ENCODE data around the gene IER3IP1. TPM values are rescaled to one million over a fixed set of nuclear protein-coding genes. Genes with fewer than 3 reads are reported as not detected.

Gene IER3IP1
- total and polyA plus RNA-seq, 5 donors: 8.8 to 16.8 (median 9.5) TPM

DNA sequence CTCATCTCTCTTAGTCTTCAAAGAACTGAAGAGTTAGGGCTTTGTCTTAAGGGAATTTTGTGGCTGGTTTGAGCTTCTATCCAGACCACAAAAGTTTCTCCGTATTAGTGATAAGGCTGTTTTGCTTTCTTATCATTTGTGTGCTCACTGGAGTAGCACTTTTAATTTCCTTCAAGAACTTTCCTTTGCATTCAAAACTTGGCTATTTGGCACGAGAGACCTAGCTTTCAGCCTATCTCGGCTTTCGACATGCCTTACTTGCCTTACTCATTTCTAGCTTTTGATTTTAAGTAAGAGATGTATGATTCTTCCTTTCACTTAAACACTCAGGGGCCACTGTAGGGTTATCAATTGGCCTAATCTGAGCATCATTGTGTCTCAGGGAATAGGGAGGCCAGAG, 55.7 kb downstream of the IER3IP1 start:
- no peak for DNase-seq
- intact Hi-C loops (cut with DNase I): no loop called here
- Histone ChIP-seq H3K27me3 (ENCODE audit: control insufficient read depth, insufficient read depth) (no peaks in the 10 kb centered on the region), H3K27ac (ENCODE audit: low read length) (no peak overlapping the region), H3K9me3 (ENCODE audit: control insufficient read depth, low read length) (no peaks in the 10 kb centered on the region), H3K4me1 (ENCODE audit: control insufficient read depth, insufficient read depth, low read length) (no peaks in the 10 kb centered on the region), H3K4me3 (ENCODE audit: low read length) (no peak overlapping the region)
- no peak for ATAC-seq
- WGBS: 72% methylated on average over 4 of the region's 4 CpGs

- H3K27ac ChIP-seq (ENCODE audit: low read length): no peak overlapping the region
- 94% methylated on average over 2 of the region's 2 CpGs for WGBS
- H3K4me3 ChIP-seq (ENCODE audit: low read length): no peak overlapping the region
- intact Hi-C loops (cut with DNase I): no loop called here
- ATAC-seq (no peak), DNase-seq (no peak)
- H3K9me3 ChIP-seq (ENCODE audit: control insufficient read depth, low read length): no peaks in the 10 kb centered on the region
- H3K4me1 ChIP-seq (ENCODE audit: control insufficient read depth, insufficient read depth, low read length): no peaks in the 10 kb centered on the region
- no peaks in the 10 kb centered on the region for H3K27me3 ChIP-seq (ENCODE audit: control insufficient read depth, insufficient read depth)
These were observed 57.2 kb downstream of the IER3IP1 start for GRCh38 chr18:47118981-47119380.

- intact Hi-C loops (cut with DNase I): no loop called here
- H3K27me3 ChIP-seq (ENCODE audit: control insufficient read depth, insufficient read depth): no peaks in the 10 kb centered on the region
- 88% methylated on average over 2 of the region's 2 CpGs for WGBS
These were observed 61.0 kb downstream of the IER3IP1 start for GRCh38 chr18:47115205-47115604.

GRCh38 chr18:47113796-47114540, 62.2 kb downstream of the IER3IP1 start:
- intact Hi-C loops (cut with DNase I): no loop called here
- no peak for DNase-seq
- no peak overlapping the region for H3K4me3 ChIP-seq (ENCODE audit: low read length)
- H3K27me3 ChIP-seq (ENCODE audit: control insufficient read depth, insufficient read depth): no peaks in the 10 kb centered on the region
- no peaks in the 10 kb centered on the region for H3K4me1 ChIP-seq (ENCODE audit: control insufficient read depth, insufficient read depth, low read length)
- no peaks in the 10 kb centered on the region for H3K9me3 ChIP-seq (ENCODE audit: control insufficient read depth, low read length)
- no peak for ATAC-seq
- no peak overlapping the region for H3K27ac ChIP-seq (ENCODE audit: low read length)
- WGBS: 92% methylated on average over 2 of the region's 2 CpGs

More at GRCh38 chr18:47115205-47115604, 61.0 kb downstream of the IER3IP1 start:
- Histone ChIP-seq H3K4me1 (ENCODE audit: control insufficient read depth, insufficient read depth, low read length) (no peaks in the 10 kb centered on the region), H3K9me3 (ENCODE audit: control insufficient read depth, low read length) (no peaks in the 10 kb centered on the region), H3K4me3 (ENCODE audit: low read length) (no peak overlapping the region), H3K27ac (ENCODE audit: low read length) (no peak overlapping the region)
- no peak for DNase-seq
- ATAC-seq: no peak

GRCh38 chr18:47110492-47111274, 65.5 kb downstream of the IER3IP1 start:
- no peaks in the 10 kb centered on the region for H3K9me3 ChIP-seq (ENCODE audit: control insufficient read depth, low read length)
- WGBS: 85% methylated on average over 6 of the region's 6 CpGs
- no peak overlapping the region for H3K27ac ChIP-seq (ENCODE audit: low read length)
- ATAC-seq (no peak), DNase-seq (no peak)
- no peaks in the 10 kb centered on the region for H3K4me1 ChIP-seq (ENCODE audit: control insufficient read depth, insufficient read depth, low read length)
- H3K27me3 ChIP-seq (ENCODE audit: control insufficient read depth, insufficient read depth): no peaks in the 10 kb centered on the region
- intact Hi-C loops (cut with DNase I): no loop called here
- no peak overlapping the region for H3K4me3 ChIP-seq (ENCODE audit: low read length)

GRCh38 chr18:47109720-47110119, 66.4 kb downstream of the IER3IP1 start:
- Histone ChIP-seq H3K4me1 (ENCODE audit: control insufficient read depth, insufficient read depth, low read length) (no peaks in the 10 kb centered on the region), H3K27ac (ENCODE audit: low read length) (no peak overlapping the region), H3K9me3 (ENCODE audit: control insufficient read depth, low read length) (no peaks in the 10 kb centered on the region), H3K4me3 (ENCODE audit: low read length) (no peak overlapping the region), H3K27me3 (ENCODE audit: control insufficient read depth, insufficient read depth) (no peaks in the 10 kb centered on the region)
- DNase-seq (no peak), ATAC-seq (no peak)
- WGBS: 77% methylated on average over 1 of the region's 1 CpG
- intact Hi-C loops (cut with DNase I): loop anchor here in 2 of 4 donors (10.0 kb wide), 1 partner anchor 635 kb away; no protein-coding TSS in a partner anchor

DNA sequence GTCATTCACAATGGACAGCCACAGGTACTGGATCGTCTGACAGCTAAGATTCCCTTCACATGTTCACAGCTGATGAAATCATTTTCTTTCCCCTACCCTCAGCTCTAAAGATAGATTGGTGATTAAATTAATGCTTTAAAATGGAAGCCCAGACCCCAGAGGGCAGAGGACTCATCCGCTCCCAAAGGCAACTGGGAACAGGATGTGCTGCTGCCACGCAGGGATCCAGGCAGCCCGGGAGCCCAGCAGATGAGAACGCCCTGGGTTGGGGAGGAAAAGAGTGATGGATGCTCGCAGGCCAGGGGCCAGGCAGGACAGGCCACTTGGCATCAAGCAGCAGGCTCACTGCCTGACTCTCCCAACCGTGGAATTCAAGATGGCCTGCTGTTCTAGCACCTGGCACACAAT, 67.2 kb downstream of the IER3IP1 start:
- H3K27me3 ChIP-seq (ENCODE audit: control insufficient read depth, insufficient read depth): no peaks in the 10 kb centered on the region
- DNase-seq: no peak
- WGBS: 88% methylated on average over 7 of the region's 7 CpGs
- no peak overlapping the region for H3K4me3 ChIP-seq (ENCODE audit: low read length)
- ATAC-seq: no peak
- H3K4me1 ChIP-seq (ENCODE audit: control insufficient read depth, insufficient read depth, low read length): no peaks in the 10 kb centered on the region
- intact Hi-C loops (cut with DNase I): loop anchor here in 2 of 4 donors (10.0 kb wide), 1 partner anchor 636 kb away; no protein-coding TSS in a partner anchor
- no peaks in the 10 kb centered on the region for H3K9me3 ChIP-seq (ENCODE audit: control insufficient read depth, low read length)
- no peak overlapping the region for H3K27ac ChIP-seq (ENCODE audit: low read length)

DNA sequence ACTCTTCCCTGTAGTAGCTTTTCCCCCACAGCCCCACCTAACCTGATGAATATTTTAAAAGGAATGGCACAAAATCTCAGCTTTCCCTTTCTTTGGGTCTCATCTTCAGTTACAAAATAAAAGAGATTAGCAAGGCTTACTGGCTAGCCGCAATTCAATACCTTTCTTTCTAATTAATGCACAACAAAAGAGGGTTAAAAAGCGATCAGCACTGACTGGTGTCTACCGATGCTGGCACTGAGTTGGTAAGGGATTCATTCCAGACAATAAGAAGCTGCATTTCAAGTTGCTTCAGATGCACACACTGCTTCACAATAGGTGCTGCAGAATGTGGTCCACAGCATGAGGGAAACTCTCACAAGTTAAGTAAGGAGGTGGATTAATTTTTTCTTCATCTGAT, 67.8 kb downstream of the IER3IP1 start:
- intact Hi-C loops (cut with DNase I): loop anchor here in 2 of 4 donors (10.0 kb wide), 1 partner anchor 636 kb away; no protein-coding TSS in a partner anchor
- DNase-seq (no peak), ATAC-seq (no peak)
- Histone ChIP-seq H3K9me3 (ENCODE audit: control insufficient read depth, low read length) (no peaks in the 10 kb centered on the region), H3K4me3 (ENCODE audit: low read length) (no peak overlapping the region), H3K27me3 (ENCODE audit: control insufficient read depth, insufficient read depth) (no peaks in the 10 kb centered on the region), H3K4me1 (ENCODE audit: control insufficient read depth, insufficient read depth, low read length) (no peaks in the 10 kb centered on the region), H3K27ac (ENCODE audit: low read length) (no peak overlapping the region)
- WGBS: 83% methylated on average over 3 of the region's 3 CpGs

Other genes with a start within 250 kb of the IER3IP1 start
- gene ELOA2, start 140.7 kb downstream of the IER3IP1 start, total RNA-seq: not detected
- not detected for gene ELOA2, start 140.7 kb downstream of the IER3IP1 start, polyA plus RNA-seq
- 10 to 100 TPM; 34.3 to 39.9 (median 35.9) TPM for gene HDHD2, start 25.9 kb downstream of the IER3IP1 start, total RNA-seq
- gene HDHD2, start 25.9 kb downstream of the IER3IP1 start, polyA plus RNA-seq: 23.0 TPM
- gene SKOR2, start 75.3 kb upstream of the IER3IP1 start, total RNA-seq: not detected
- not detected for gene SKOR2, start 75.3 kb upstream of the IER3IP1 start, polyA plus RNA-seq